AG04450 (cell line): Measurements from ENCODE around the gene PARD3B. TPM values are rescaled to one million over a fixed set of nuclear protein-coding genes. Genes with fewer than 3 reads are reported as not detected.

ENCODE experiments used
- CTCF ChIA-PET: fragments of 300-600, 350-600 bp; formaldehyde crosslinking; extraction: SDS; loops from one replicate; lab custom pipeline; 2022; ENCODE audit warnings: antibody characterized with exemption, inconsistent platforms; lab: Charles Lee
- POLR2A ChIA-PET: fragments of 350-600 bp; formaldehyde crosslinking; extraction: SDS; loops from one replicate; lab custom pipeline; 2021; ENCODE audit warnings: antibody characterized with exemption, inconsistent platforms; lab: Yijun Ruan, JAX
- DNase-seq: peaks from one replicate; pipeline ENCODE4 v3.0.0-alpha.2; 2011; ENCODE audit warnings: low read depth, low spot score
- H3K27ac ChIP-seq: one replicate; pipeline ENCODE4 v1.5.1; 2012; ENCODE audit warnings: low read depth, low read length, control low read depth
- H3K27me3 ChIP-seq: one replicate; pipeline ENCODE4 v1.6.0; 2012; ENCODE audit warnings: low read length; ENCODE audit not compliant: control insufficient read depth, insufficient read depth
- H3K4me3 ChIP-seq: 2 replicates; pipeline ENCODE4 v1.5.1; 2011; ENCODE audit warnings: mild to moderate bottlenecking, low read depth, low read length, control low read depth
- H3K9me3 ChIP-seq: 2 replicates; pipeline ENCODE4 v1.5.1; 2012; ENCODE audit warnings: low read length; ENCODE audit not compliant: control insufficient read depth, insufficient read depth
- CTCF ChIP-seq: IDR thresholded peaks from 2 replicates; pipeline ENCODE4 v1.5.1; 2011; ENCODE audit warnings: low read depth, low read length, control low read depth, inconsistent platforms
- polyA plus RNA-seq: library from polyadenylated mRNA; depleted of rRNA; stranded (reverse); fragments of >200 nt; gene quantifications from 2 replicates; pipeline ENCODE4 v1.2.3, GENCODE V29; 2011

PARD3B gene
- polyA plus RNA-seq, 1 experiment, result 8.5 TPM

DNA sequence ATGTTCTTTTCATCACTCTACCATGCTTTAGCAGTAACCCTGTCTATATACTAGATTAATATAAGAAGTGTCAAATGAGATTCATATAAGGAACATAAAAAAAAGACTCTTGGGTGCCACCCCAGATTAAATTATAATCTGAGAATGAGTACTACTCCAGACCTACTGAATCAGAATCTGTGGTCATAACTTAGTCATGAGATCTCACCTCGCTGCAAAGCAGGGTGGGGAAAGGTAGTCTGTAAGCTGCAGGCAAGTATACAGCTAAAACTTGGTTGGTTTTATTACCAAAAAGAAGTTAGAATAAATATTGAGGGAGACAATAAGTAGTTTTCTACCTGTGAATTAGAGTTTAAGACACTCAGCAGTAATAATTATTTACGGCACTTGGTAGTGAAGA, 175.6 kb downstream of the PARD3B start:
- POLR2A ChIA-PET, result no interaction called here
- Histone ChIP-seq H3K4me3 (no peak overlapping the region), H3K27ac (no peak overlapping the region), H3K9me3 (no peaks in the 10 kb centered on the region), H3K27me3 (no peaks in the 10 kb centered on the region)
- no peak for TF ChIP-seq CTCF
- CTCF ChIA-PET, result no interaction called here
- no peak for DNase-seq

DNA sequence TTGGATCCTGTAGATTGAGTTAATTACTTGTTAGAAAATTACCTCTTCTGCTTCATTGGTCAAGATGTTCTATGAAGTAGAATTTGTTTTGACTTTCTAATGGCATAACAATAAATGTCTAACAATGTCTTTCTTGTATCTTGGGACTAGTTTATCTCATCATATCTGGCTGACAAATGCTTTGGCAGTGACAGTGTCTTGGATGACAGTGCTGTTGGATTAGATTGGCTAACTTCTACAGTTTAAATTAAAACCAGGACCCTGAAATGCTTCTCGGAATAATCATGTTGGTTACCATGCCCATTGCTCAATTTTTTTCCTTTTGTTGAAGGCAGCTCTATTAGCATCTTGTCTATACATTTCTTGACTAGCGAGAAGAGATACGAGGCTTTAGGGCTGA, 176.9 kb downstream of the PARD3B start:
- POLR2A ChIA-PET, result no interaction called here
- no peak overlapping the region for H3K4me3 ChIP-seq
- no peaks in the 10 kb centered on the region for H3K9me3 ChIP-seq
- no peak overlapping the region for H3K27ac ChIP-seq
- TF ChIP-seq CTCF, result no peak
- CTCF ChIA-PET, result no interaction called here
- DNase-seq, result no peak
- no peaks in the 10 kb centered on the region for H3K27me3 ChIP-seq

DNA sequence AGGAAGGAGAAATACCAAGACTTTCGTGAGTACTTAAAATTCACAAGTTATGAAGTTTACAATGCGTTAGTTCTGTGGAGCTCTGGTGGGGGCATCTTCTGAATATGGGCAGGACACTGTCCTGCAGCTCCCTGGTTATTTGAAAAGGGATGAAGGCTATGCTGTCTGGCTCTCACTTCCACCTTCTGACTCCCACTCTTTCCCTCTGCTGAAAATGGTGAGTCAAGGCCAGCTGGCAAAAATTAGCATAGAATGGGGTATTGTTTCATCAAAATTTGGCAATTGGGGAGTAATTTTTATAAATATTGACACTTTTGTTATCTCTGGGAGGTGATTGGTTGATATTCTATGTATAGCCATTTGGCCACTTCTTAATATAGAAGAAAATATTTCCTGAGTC, 177.4 kb downstream of the PARD3B start:
- CTCF ChIA-PET, result no interaction called here
- no peak for DNase-seq

DNA sequence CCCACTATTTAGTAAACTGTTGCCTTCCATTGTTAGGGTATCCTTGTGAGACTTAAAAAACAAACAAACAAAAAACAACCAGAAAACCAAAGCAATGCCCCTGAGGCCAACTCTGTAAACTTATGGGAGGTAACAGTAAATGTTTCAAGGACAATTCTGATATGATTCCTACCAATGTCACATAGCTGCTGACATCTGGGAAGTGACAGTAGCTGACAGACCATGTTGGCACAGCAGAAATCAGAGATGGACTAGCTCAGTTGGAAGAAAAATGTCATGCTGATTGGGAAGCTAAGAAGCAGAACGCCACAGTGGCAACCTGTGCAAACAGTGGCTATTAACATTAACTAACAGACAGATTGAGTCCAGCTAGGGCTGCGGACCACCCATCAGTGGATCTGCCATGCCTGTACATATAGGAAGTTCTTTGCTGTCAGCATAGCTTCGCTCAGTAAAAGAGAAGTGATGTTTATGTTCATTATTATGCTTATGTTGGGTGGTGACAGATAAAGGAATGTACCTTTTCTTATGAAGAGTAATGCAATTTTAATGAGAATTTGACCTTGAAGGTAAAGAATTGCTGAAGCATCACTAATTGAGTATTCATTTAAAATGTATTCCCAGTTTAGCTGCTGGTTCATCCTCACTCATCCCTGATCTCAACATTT, 180.6 kb downstream of the PARD3B start:
- Histone ChIP-seq H3K4me3 (no peak overlapping the region), H3K27me3 (no peaks in the 10 kb centered on the region), H3K27ac (no peak overlapping the region), H3K9me3 (no peaks in the 10 kb centered on the region)
- ChIA-PET CTCF (no interaction called here), POLR2A (no interaction called here)
- TF ChIP-seq CTCF, result no peak
- DNase-seq, result no peak

More for the DNA sequence above, 177.4 kb downstream of the PARD3B start:
- POLR2A ChIA-PET, result no interaction called here
- no peak overlapping the region for H3K27ac ChIP-seq
- no peak for TF ChIP-seq CTCF
- H3K27me3 ChIP-seq, result no peaks in the 10 kb centered on the region
- H3K4me3 ChIP-seq, result no peak overlapping the region
- no peaks in the 10 kb centered on the region for H3K9me3 ChIP-seq

DNA sequence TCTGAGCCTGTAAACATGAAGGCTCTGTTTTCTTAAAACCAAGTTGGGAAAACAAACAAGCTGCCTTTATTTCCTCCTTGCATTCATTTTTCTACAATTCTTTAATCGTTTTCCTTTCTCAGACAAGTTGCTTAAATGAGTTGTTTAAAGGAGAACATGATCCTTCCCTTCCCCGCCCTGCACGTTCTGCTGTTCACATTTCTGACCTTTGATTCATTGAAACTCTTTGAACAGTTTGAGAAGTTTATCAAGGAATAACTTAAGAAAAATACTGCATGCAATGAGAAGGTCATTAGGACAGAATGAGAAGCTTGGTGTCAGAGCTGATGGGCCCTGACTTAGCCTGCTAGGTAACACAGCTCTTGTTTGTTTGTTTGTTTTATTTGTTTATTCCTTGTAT, 181.6 kb downstream of the PARD3B start:
- Histone ChIP-seq H3K27ac (no peak overlapping the region), H3K9me3 (no peaks in the 10 kb centered on the region), H3K27me3 (no peaks in the 10 kb centered on the region), H3K4me3 (no peak overlapping the region)
- ChIA-PET POLR2A (no interaction called here), CTCF (interaction anchor here (0.5 kb wide), 2 partner anchors 15 to 722 kb away, joined by 3 to 4 read pairs; no protein-coding TSS in a partner anchor)
- no peak for TF ChIP-seq CTCF
- no peak for DNase-seq
